Measurements from ENCODE around the gene MME. TPM values are rescaled to one million over a fixed set of nuclear protein-coding genes. Genes with fewer than 3 reads are reported as not detected.
A peak's percentile ranks its signal among the peaks of the same experiment; 100 is the strongest.

Gene MME
- total RNA-seq, result 1 to 10 TPM; 3.1 to 4.4 TPM
- 10 to 100 TPM in 1 of 2 donors, under 1 TPM in 1; 0.05 to 18.4 TPM for polyA plus RNA-seq
- long read RNA-seq, donor 1, result 0 reads
- long read RNA-seq, donor 2, partial matches to known transcripts, result 0 of 2 reads
- long read RNA-seq, donor 2, other reads (novel, unspliced or antisense), result 2 of 2 reads

GRCh38 chr3:155079746-155080487 lies at the start of gene MME:
Gene MME, plus strand, starts transcription at chr3:155080319. Its CDS starts 3,849 bp downstream, at chr3:155084168.
- DNase-seq (peak; percentile 51 to 77), ATAC-seq (ENCODE audit: low FRiP score) (peak; percentile 81)
- H3K9me3 ChIP-seq (ENCODE audit: control insufficient read depth, low read length), result peaks cover 1% of the 10 kb centered on the region
- peak within 1 kb of the TSS; percentile 0 to 42 for H3K4me3 ChIP-seq (ENCODE audit: low read length in 2 of 2)
- H3K36me3 ChIP-seq (ENCODE audit: control insufficient read depth in 1 of 2, insufficient read depth in 2 of 2, low read length in 1 of 2), result no peaks in the 10 kb centered on the region
- no peaks in the 10 kb centered on the region for H3K4me1 ChIP-seq (ENCODE audit: control insufficient read depth in 1 of 2, insufficient read depth in 2 of 2, low read length in 2 of 2)
- 1% methylated on average over 43 to 51 of the region's 51 CpGs for WGBS, 2 donors
- intact Hi-C loops (cut with DNase I), result no loop called here
- no peaks in the 10 kb centered on the region for H3K27me3 ChIP-seq (ENCODE audit: control insufficient read depth in 1 of 2, insufficient read depth in 2 of 2, low read length in 1 of 2)
- H3K27ac ChIP-seq (ENCODE audit: low read depth in 1 of 2, low read length in 2 of 2), result no peak within 1 kb of the TSS

GRCh38 chr3:155031186-155031585 lies 48.9 kb upstream of the MME start:
- intact Hi-C loops (cut with DNase I), result no loop called here

GRCh38 chr3:155032918-155033317 lies 47.2 kb upstream of the MME start:
- no peak overlapping the region for H3K27ac ChIP-seq (ENCODE audit: low read depth in 1 of 2, low read length in 2 of 2)
- H3K27me3 ChIP-seq (ENCODE audit: control insufficient read depth in 1 of 2, insufficient read depth in 2 of 2, low read length in 1 of 2), result no peaks in the 10 kb centered on the region
- H3K4me3 ChIP-seq (ENCODE audit: low read length in 2 of 2), result no peak overlapping the region
- H3K4me1 ChIP-seq (ENCODE audit: control insufficient read depth in 1 of 2, insufficient read depth in 2 of 2, low read length in 2 of 2), result no peaks in the 10 kb centered on the region
- ATAC-seq (ENCODE audit: low FRiP score) (no peak), DNase-seq (no peak)
- no peaks in the 10 kb centered on the region for H3K36me3 ChIP-seq (ENCODE audit: control insufficient read depth in 1 of 2, insufficient read depth in 2 of 2, low read length in 1 of 2)
- peaks cover 2% of the 10 kb centered on the region for H3K9me3 ChIP-seq (ENCODE audit: control insufficient read depth, low read length)
- intact Hi-C loops (cut with DNase I), result no loop called here

More at GRCh38 chr3:155031186-155031585, 48.9 kb upstream of the MME start:
- Histone ChIP-seq H3K4me3 (ENCODE audit: low read length in 2 of 2) (no peak overlapping the region), H3K27ac (ENCODE audit: low read depth in 1 of 2, low read length in 2 of 2) (no peak overlapping the region), H3K27me3 (ENCODE audit: control insufficient read depth in 1 of 2, insufficient read depth in 2 of 2, low read length in 1 of 2) (no peaks in the 10 kb centered on the region), H3K36me3 (ENCODE audit: control insufficient read depth in 1 of 2, insufficient read depth in 2 of 2, low read length in 1 of 2) (no peaks in the 10 kb centered on the region), H3K9me3 (ENCODE audit: control insufficient read depth, low read length) (peaks cover 2% of the 10 kb centered on the region), H3K4me1 (ENCODE audit: control insufficient read depth in 1 of 2, insufficient read depth in 2 of 2, low read length in 2 of 2) (no peaks in the 10 kb centered on the region)
- ATAC-seq (ENCODE audit: low FRiP score) (no peak), DNase-seq (no peak)

- Histone ChIP-seq H3K27me3 (ENCODE audit: control insufficient read depth in 1 of 2, insufficient read depth in 2 of 2, low read length in 1 of 2) (no peaks in the 10 kb centered on the region), H3K27ac (ENCODE audit: low read depth in 1 of 2, low read length in 2 of 2) (no peak overlapping the region), H3K4me1 (ENCODE audit: control insufficient read depth in 1 of 2, insufficient read depth in 2 of 2, low read length in 2 of 2) (no peaks in the 10 kb centered on the region), H3K9me3 (ENCODE audit: control insufficient read depth, low read length) (no peaks in the 10 kb centered on the region), H3K4me3 (ENCODE audit: low read length in 2 of 2) (no peak overlapping the region), H3K36me3 (ENCODE audit: control insufficient read depth in 1 of 2, insufficient read depth in 2 of 2, low read length in 1 of 2) (no peaks in the 10 kb centered on the region)
- DNase-seq (no peak), ATAC-seq (ENCODE audit: low FRiP score) (no peak)
- intact Hi-C loops (cut with DNase I), result no loop called here
- WGBS, 2 donors, result 55 to 58% methylated on average over 4 of the region's 4 CpGs
These were observed 45.3 kb upstream of the MME start for GRCh38 chr3:155034786-155035185.

GRCh38 chr3:155035553-155035952 lies 44.6 kb upstream of the MME start:
- H3K36me3 ChIP-seq (ENCODE audit: control insufficient read depth in 1 of 2, insufficient read depth in 2 of 2, low read length in 1 of 2), result no peaks in the 10 kb centered on the region
- H3K27me3 ChIP-seq (ENCODE audit: control insufficient read depth in 1 of 2, insufficient read depth in 2 of 2, low read length in 1 of 2), result no peaks in the 10 kb centered on the region
- DNase-seq (no peak), ATAC-seq (ENCODE audit: low FRiP score) (no peak)
- intact Hi-C loops (cut with DNase I), result no loop called here
- H3K9me3 ChIP-seq (ENCODE audit: control insufficient read depth, low read length), result no peaks in the 10 kb centered on the region
- H3K4me3 ChIP-seq (ENCODE audit: low read length in 2 of 2), result no peak overlapping the region
- 83 to 90% methylated on average over 2 of the region's 2 CpGs for WGBS, 2 donors
- H3K27ac ChIP-seq (ENCODE audit: low read depth in 1 of 2, low read length in 2 of 2), result no peak overlapping the region
- H3K4me1 ChIP-seq (ENCODE audit: control insufficient read depth in 1 of 2, insufficient read depth in 2 of 2, low read length in 2 of 2), result no peaks in the 10 kb centered on the region

- Histone ChIP-seq H3K27me3 (ENCODE audit: control insufficient read depth in 1 of 2, insufficient read depth in 2 of 2, low read length in 1 of 2) (no peaks in the 10 kb centered on the region), H3K27ac (ENCODE audit: low read depth in 1 of 2, low read length in 2 of 2) (no peak overlapping the region), H3K9me3 (ENCODE audit: control insufficient read depth, low read length) (no peaks in the 10 kb centered on the region), H3K4me3 (ENCODE audit: low read length in 2 of 2) (no peak overlapping the region), H3K4me1 (ENCODE audit: control insufficient read depth in 1 of 2, insufficient read depth in 2 of 2, low read length in 2 of 2) (no peaks in the 10 kb centered on the region), H3K36me3 (ENCODE audit: control insufficient read depth in 1 of 2, insufficient read depth in 2 of 2, low read length in 1 of 2) (no peaks in the 10 kb centered on the region)
- intact Hi-C loops (cut with DNase I), result no loop called here
- 77 to 86% methylated on average over 5 of the region's 5 CpGs for WGBS, 2 donors
- no peak for DNase-seq
- no peak for ATAC-seq (ENCODE audit: low FRiP score)
These were observed 42.5 kb upstream of the MME start for GRCh38 chr3:155037508-155038202.

- no peaks in the 10 kb centered on the region for H3K27me3 ChIP-seq (ENCODE audit: control insufficient read depth in 1 of 2, insufficient read depth in 2 of 2, low read length in 1 of 2)
- 86 to 92% methylated on average over 2 of the region's 2 CpGs for WGBS, 2 donors
- no peak overlapping the region for H3K4me3 ChIP-seq (ENCODE audit: low read length in 2 of 2)
- H3K9me3 ChIP-seq (ENCODE audit: control insufficient read depth, low read length), result no peaks in the 10 kb centered on the region
- DNase-seq (no peak), ATAC-seq (ENCODE audit: low FRiP score) (no peak)
- no peaks in the 10 kb centered on the region for H3K4me1 ChIP-seq (ENCODE audit: control insufficient read depth in 1 of 2, insufficient read depth in 2 of 2, low read length in 2 of 2)
- H3K36me3 ChIP-seq (ENCODE audit: control insufficient read depth in 1 of 2, insufficient read depth in 2 of 2, low read length in 1 of 2), result no peaks in the 10 kb centered on the region
- intact Hi-C loops (cut with DNase I), result no loop called here
- no peak overlapping the region for H3K27ac ChIP-seq (ENCODE audit: low read depth in 1 of 2, low read length in 2 of 2)
These were observed 41.9 kb upstream of the MME start for GRCh38 chr3:155038203-155038554.

GRCh38 chr3:155046935-155047334 lies 33.2 kb upstream of the MME start:
- intact Hi-C loops (cut with DNase I), result no loop called here

GRCh38 chr3:155047672-155048071 lies 32.4 kb upstream of the MME start:
- intact Hi-C loops (cut with DNase I), result no loop called here
- Histone ChIP-seq H3K36me3 (ENCODE audit: control insufficient read depth in 1 of 2, insufficient read depth in 2 of 2, low read length in 1 of 2) (no peaks in the 10 kb centered on the region), H3K4me3 (ENCODE audit: low read length in 2 of 2) (no peak overlapping the region), H3K4me1 (ENCODE audit: control insufficient read depth in 1 of 2, insufficient read depth in 2 of 2, low read length in 2 of 2) (no peaks in the 10 kb centered on the region), H3K27ac (ENCODE audit: low read depth in 1 of 2, low read length in 2 of 2) (no peak overlapping the region), H3K27me3 (ENCODE audit: control insufficient read depth in 1 of 2, insufficient read depth in 2 of 2, low read length in 1 of 2) (no peaks in the 10 kb centered on the region), H3K9me3 (ENCODE audit: control insufficient read depth, low read length) (peaks cover 3% of the 10 kb centered on the region)
- ATAC-seq (ENCODE audit: low FRiP score) (no peak), DNase-seq (no peak)
- 92 to 97% methylated on average over 3 of the region's 3 CpGs for WGBS, 2 donors

More at GRCh38 chr3:155046935-155047334, 33.2 kb upstream of the MME start:
- ATAC-seq (ENCODE audit: low FRiP score) (no peak), DNase-seq (no peak)
- H3K27ac ChIP-seq (ENCODE audit: low read depth in 1 of 2, low read length in 2 of 2), result no peak overlapping the region
- no peak overlapping the region for H3K4me3 ChIP-seq (ENCODE audit: low read length in 2 of 2)
- no peaks in the 10 kb centered on the region for H3K4me1 ChIP-seq (ENCODE audit: control insufficient read depth in 1 of 2, insufficient read depth in 2 of 2, low read length in 2 of 2)
- no peaks in the 10 kb centered on the region for H3K9me3 ChIP-seq (ENCODE audit: control insufficient read depth, low read length)
- no peaks in the 10 kb centered on the region for H3K27me3 ChIP-seq (ENCODE audit: control insufficient read depth in 1 of 2, insufficient read depth in 2 of 2, low read length in 1 of 2)
- no peaks in the 10 kb centered on the region for H3K36me3 ChIP-seq (ENCODE audit: control insufficient read depth in 1 of 2, insufficient read depth in 2 of 2, low read length in 1 of 2)
